ENCODE measurements around the gene CCDC7. TPM values are rescaled to one million over a fixed set of nuclear protein-coding genes. Genes with fewer than 3 reads are reported as not detected.
"Not testable (repeated sequence)": the region's sequence is repeated elsewhere in the genome, so short reads cannot be mapped to it uniquely, and the experiment has no call there.

CCDC7 gene
- total and polyA plus RNA-seq, 12 donors = 1.8 to 31.2 (median 16.9) TPM

DNA sequence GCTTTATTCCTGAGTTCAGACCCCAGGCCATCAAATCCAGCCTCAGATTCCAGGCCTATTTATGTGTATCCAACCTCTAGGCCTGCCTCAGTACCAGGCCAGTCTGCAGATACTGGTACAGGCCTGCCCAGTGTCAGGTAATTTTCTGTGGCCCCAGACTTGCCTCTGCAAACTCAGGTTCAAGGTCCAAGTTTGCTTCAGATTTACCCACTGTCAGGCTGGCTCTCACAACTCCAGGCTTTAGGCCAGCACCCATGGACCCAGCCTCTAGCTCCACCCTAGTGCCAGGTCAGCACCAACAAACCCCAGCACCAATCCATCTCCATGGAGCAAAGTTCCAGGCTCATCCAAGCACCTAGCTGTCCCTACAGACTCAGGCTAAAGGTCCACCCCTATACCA, 342.4 kb downstream of the CCDC7 start:
- Histone ChIP-seq H3K9me3 (replicated peaks in 1 of 3) (no peaks in the 10 kb centered on the region), H3K4me1 (replicated peaks in 1 of 2) (no peaks in the 10 kb centered on the region), H3K27ac (no peak overlapping the region), H3K27me3 (no peaks in the 10 kb centered on the region), H3K4me3 (no peak overlapping the region), H3K36me3 (replicated peaks in 1 of 2) (no peaks in the 10 kb centered on the region)
- TF ChIP-seq POLR2A (IDR thresholded peaks at IDR 0.05) = no peak
- TF ChIP-seq, protein P1, sequence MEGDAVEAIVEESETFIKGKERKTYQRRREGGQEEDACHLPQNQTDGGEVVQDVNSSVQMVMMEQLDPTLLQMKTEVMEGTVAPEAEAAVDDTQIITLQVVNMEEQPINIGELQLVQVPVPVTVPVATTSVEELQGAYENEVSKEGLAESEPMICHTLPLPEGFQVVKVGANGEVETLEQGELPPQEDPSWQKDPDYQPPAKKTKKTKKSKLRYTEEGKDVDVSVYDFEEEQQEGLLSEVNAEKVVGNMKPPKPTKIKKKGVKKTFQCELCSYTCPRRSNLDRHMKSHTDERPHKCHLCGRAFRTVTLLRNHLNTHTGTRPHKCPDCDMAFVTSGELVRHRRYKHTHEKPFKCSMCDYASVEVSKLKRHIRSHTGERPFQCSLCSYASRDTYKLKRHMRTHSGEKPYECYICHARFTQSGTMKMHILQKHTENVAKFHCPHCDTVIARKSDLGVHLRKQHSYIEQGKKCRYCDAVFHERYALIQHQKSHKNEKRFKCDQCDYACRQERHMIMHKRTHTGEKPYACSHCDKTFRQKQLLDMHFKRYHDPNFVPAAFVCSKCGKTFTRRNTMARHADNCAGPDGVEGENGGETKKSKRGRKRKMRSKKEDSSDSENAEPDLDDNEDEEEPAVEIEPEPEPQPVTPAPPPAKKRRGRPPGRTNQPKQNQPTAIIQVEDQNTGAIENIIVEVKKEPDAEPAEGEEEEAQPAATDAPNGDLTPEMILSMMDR (IDR thresholded peaks at IDR 0.05) = no peak
- DNase-seq = no peak
- intact Hi-C loops (cut with DNase I) = no loop called here

DNA sequence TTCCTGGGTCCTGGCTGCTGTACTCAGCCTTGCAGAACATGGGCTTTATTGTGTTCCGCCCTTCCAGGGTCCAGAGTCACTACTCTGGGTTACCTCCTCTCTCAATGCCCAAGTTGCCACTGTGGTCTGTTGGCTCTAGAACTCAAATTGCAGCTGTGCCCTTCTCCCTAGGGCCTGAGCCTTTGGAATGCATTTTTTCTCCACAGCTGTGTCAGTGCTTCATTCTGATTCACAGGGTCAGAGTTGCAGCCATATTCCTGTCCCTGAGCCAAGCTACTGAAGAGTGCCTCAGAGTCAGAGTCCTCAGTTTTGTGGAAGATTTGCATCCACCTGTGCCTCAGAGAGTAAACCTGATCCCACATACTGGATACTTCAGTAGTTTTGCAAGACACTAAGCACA, 344.5 kb downstream of the CCDC7 start:
- H3K9me3 ChIP-seq (replicated peaks in 1 of 3) = no peaks in the 10 kb centered on the region
- H3K4me3 ChIP-seq = no peak overlapping the region
- DNase-seq = no peak
- 97 to 100% (median 100%) methylated on average over 1 of the region's 1 CpG; no CpG with 5 or more reads in 1 of the 4 donors for WGBS, 4 donors
- no peak for TF ChIP-seq POLR2A (IDR thresholded peaks at IDR 0.05)
- TF ChIP-seq, protein P1 (IDR thresholded peaks at IDR 0.05) = no peak
- no peaks in the 10 kb centered on the region for H3K4me1 ChIP-seq (replicated peaks in 1 of 2)
- intact Hi-C loops (cut with DNase I) = no loop called here
- no peaks in the 10 kb centered on the region for H3K36me3 ChIP-seq (replicated peaks in 1 of 2)
- no peak overlapping the region for H3K27ac ChIP-seq
- no peaks in the 10 kb centered on the region for H3K27me3 ChIP-seq

DNA sequence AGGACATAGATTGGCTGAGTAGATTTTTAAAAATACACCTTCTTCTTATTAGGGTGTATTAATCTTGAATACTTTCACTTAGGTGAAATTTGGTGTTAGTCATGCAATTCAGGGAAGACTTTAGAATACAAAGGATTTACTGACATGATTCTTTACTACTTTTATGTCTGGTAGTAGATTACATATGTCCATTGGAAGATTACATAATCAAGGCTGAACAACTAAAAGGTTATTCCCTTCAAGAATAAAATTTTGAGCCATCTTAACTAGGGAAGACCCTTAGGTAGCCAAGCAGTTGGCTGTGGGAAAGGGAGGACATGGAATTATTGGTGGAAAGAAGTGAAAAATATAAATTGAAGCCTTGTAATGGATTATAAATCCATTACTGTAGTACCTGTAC, 347.1 kb downstream of the CCDC7 start:
- no peaks in the 10 kb centered on the region for H3K27me3 ChIP-seq
- intact Hi-C loops (cut with DNase I) = no loop called here
- H3K36me3 ChIP-seq (replicated peaks in 1 of 2) = no peaks in the 10 kb centered on the region
- no peaks in the 10 kb centered on the region for H3K9me3 ChIP-seq (replicated peaks in 1 of 3)
- H3K27ac ChIP-seq = no peak overlapping the region
- H3K4me1 ChIP-seq (replicated peaks in 1 of 2) = no peaks in the 10 kb centered on the region
- TF ChIP-seq POLR2A (IDR thresholded peaks at IDR 0.05) = no peak
- TF ChIP-seq, protein P1 (IDR thresholded peaks at IDR 0.05) = no peak
- no peak overlapping the region for H3K4me3 ChIP-seq
- no peak for DNase-seq

DNA sequence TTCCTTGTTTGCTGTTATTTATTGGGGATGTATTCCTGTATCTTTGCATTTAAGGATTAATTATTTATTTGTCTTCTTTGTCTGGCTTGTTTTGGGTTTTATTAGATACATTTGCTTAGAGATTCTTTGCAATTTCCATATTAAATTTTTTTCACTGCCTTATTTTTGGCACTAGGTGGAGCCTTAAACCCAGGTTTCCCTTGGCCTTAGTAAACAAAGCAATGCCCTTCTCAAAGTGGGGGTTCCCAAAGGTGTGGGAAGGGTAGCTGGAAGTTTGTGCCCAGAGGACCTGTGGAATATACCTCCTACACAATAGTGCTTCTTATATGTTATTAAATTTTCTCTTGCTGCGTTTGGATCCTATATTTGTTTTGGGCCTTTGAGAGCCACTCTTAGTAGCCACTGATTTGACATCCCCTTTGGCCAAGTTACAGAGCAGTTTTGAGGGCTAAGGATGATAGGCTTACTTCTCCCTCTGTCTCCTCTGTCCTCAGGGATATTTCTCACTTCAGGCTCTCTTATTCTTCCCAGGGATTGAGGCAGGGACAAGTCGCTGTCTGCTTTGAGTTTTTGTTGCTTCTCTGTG, 349.8 kb downstream of the CCDC7 start:
- Histone ChIP-seq H3K4me1 (replicated peaks in 1 of 2) (no peaks in the 10 kb centered on the region), H3K9me3 (replicated peaks in 1 of 3) (no peaks in the 10 kb centered on the region), H3K27ac (no peak overlapping the region), H3K36me3 (replicated peaks in 1 of 2) (no peaks in the 10 kb centered on the region), H3K27me3 (no peaks in the 10 kb centered on the region), H3K4me3 (no peak overlapping the region)
- TF ChIP-seq POLR2A (IDR thresholded peaks at IDR 0.05) = no peak
- TF ChIP-seq, protein P1 (IDR thresholded peaks at IDR 0.05) = peak; percentile 48 to 87 (median 75)
- DNase-seq = peak in 1 of 7 donors; percentile 10
- intact Hi-C loops (cut with DNase I) = loop anchor here in 1 of 2 donors (2.0 kb wide), 1 partner anchor 211 kb away; no protein-coding TSS in a partner anchor
- WGBS, 4 donors = 53 to 63% (median 59%) methylated on average over 2 of the region's 2 CpGs

DNA sequence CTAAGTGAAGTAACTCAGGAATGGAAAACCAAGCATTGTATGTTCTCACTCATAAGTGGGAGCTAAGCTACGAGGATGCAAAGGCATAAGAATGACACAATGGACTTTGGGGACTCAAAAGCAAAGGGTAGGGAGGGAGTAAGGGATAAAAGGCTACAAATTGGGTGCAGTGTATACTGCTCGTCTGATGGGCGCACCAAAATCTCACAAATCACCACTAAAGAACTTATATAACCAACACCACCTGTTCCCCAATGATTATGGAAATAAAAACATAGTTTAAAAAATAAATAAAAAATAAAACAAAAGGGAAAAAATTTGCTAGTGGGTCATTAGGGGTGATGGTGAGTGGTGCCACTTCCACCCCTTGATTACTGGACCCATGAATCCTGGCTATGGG, 351.5 kb downstream of the CCDC7 start:
- H3K36me3 ChIP-seq (replicated peaks in 1 of 2); intact Hi-C loops (cut with DNase I): not testable (repeated sequence)
- WGBS, 4 donors = 63 to 99% (median 97%) methylated on average over 3 of the region's 3 CpGs

More for the DNA sequence above, 351.5 kb downstream of the CCDC7 start:
- DNase-seq; H3K27me3 ChIP-seq; H3K27ac ChIP-seq; H3K4me3 ChIP-seq; H3K4me1 ChIP-seq (replicated peaks in 1 of 2); H3K9me3 ChIP-seq (replicated peaks in 1 of 3): not testable (repeated sequence)

Measured in adrenal gland (tissue), 12 donors.